NCI-H446 treated with DMSO at 0.1 percent for 48 hours (cell line): Measurements from ENCODE around the gene CACNA1D.
"Not testable (repeated sequence)": the region's sequence is repeated elsewhere in the genome, so short reads cannot be mapped to it uniquely, and the experiment has no call there.

ENCODE experiments used
- DNase-seq: peaks from one replicate; lab custom pipeline; 2025; lab: John Stamatoyannopoulos, UW

CACNA1D gene

DNA sequence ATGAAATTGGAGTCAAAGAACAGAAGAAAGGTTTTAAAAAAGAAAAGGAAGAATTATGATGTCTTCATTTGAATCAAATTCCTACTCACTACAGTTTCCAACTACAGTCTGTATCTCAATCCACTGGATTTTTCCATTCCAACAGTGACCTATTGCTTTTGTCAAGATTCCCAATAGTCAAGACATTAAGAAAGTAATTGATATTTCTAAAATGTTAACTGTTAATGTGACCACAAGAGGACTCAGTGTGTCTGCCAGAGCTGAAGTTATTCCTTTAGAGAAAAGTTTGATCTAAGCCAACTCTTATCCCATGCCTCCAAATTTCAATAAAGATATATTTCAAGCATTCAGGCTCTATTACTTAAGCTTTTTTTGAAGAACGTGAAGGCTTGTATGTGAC, 163.2 kb downstream of the CACNA1D start:
- DNase-seq: no peak

DNA sequence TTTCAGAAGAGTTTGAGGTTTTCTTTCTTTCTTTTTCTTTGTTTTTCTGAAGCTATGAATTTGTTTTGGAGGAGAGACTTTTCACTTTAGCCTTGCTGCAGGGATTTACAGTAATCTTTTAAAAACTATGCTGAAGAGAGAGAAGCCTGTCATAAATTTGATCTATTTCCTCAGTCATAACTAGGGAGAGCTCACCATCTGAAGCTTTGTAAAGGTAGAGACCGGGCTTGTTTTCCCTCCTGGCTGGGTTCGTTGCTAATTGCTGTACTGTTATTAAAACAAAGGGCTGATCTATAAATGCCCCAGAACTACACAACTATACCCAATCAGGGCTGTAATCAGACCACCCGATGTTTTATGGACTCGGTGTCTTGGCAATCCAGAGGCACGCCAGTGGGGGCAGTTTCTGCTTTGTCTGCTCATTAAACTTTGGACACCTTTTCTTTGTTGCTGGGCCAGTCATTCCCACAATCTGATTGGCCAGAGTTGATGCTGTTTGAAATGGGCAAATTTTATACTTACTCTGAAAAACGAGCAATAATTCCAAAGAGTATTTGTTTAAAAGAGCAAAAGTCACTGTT, 164.3 kb downstream of the CACNA1D start:
- DNase-seq: no peak

DNA sequence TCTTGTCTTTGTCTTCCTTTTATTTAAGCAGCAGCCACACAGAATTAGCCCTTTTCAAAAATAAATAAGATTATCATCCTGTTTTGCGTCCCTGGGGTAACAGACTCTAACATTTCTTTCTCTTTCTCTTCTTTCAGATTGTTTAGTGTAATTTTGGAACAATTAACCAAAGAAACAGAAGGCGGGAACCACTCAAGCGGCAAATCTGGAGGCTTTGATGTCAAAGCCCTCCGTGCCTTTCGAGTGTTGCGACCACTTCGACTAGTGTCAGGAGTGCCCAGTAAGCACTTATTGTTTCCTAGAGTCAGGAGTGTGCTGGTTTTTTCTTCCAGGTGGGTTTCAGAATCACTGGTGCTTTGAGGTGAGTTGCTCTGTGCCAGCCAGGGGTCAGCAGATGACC, 165.6 kb downstream of the CACNA1D start:
- DNase-seq: no peak

DNA sequence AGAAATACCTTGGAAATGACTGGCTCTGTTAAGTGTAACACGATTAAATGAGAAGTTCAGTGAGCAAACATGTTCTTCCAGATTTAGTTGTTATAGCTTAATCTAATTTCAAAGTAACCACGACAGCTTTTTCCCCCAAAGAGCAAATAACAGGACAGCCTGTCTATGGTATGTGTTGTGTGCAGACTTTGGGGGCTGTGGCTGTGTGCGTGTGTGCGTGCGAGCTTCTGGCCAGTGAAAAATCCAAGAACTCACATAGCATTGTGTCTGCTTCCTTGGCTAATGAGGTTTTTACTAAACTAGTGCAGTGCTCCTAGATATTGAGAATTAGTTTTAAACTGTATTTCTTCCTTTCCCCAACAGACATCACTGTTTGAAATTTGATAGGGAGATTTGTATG, 167.1 kb downstream of the CACNA1D start:
- no peak for DNase-seq

DNA sequence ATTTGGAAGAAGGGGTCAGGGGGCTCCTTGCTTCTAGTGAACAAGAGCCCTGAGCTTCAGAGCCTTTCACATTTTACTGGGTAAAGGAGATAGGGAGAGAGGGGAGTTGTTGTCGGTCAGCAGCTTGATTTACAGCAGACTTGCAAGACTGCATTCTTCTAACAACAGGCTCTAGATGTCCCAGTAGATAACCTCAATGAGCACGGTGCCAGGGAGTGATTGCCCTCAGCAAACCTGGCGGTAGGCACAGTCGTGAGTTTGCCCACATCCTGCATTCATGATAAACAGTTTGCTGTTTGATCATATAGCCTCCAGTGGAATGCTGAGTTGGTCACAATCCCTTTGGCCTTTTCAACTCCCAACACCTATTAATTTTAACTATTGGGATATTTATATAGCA, 170.4 kb downstream of the CACNA1D start:
- DNase-seq: not testable (repeated sequence)

DNA sequence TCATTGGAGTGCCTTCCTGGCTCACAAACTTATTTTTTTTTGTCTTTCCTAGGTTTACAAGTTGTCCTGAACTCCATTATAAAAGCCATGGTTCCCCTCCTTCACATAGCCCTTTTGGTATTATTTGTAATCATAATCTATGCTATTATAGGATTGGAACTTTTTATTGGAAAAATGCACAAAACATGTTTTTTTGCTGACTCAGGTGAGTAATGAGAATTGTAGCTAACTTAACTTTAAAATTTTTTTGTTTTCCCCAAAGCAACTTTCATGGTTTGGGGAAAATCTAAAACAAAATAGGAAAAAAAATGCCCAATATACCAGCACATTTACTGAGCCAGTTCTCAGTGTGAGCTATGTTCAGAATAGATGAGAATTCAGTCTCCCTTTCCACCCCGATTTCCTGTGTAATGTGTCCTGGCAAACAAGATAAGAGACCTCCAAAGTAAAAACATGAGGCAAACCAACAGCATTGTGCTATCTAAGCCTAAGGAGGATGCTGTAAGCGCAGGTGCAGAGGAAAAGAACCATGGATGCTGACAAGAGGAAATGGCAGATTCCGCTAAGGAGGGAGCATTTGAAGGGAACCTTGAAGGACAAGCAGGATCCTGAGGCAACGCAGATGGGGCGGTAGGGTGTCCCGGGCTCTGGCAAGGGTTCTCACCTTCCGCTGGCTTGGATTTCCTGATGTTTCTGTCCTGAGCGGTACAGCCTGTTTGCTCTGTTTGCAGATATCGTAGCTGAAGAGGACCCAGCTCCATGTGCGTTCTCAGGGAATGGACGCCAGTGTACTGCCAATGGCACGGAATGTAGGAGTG, 171.4 kb downstream of the CACNA1D start:
- no peak for DNase-seq

DNA sequence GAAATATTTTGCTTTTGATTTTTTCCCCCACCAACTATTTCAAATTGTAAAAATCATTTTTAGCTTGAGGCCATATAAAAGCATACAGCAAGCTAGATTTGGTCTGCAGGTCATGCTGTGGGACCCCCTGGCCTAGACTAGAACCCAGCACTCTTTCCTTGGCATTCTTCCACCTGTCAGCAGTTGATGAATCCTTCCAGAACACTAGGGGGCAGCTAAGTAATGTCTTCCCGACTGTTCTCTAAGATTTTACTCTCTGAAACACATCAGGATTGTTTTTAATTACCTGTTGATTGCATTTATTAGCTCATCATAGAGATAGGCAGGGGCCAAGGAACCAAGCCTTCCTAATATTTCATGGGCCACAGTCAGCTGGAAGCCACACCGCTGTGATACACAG, 174.5 kb downstream of the CACNA1D start:
- DNase-seq: no peak

DNA sequence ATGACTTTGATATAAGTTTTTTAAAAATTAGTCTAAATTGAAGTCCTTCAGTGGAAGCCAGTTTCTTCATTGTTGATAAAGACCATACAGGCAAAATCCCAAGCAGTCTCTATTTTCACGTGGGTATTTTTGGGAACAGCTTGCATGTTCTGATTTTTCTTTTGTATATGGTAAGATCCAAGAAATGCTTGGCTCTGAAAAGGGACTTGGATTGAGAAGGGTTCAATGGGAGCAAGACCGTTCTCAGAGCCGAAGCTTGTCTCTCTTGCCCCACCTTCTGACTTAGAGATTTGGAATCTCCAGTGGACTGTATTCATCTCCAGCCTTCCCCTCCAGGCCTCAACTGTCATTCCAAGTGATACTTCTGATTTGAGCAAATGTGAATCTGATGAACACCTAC, 176.3 kb downstream of the CACNA1D start:
- no peak for DNase-seq

DNA sequence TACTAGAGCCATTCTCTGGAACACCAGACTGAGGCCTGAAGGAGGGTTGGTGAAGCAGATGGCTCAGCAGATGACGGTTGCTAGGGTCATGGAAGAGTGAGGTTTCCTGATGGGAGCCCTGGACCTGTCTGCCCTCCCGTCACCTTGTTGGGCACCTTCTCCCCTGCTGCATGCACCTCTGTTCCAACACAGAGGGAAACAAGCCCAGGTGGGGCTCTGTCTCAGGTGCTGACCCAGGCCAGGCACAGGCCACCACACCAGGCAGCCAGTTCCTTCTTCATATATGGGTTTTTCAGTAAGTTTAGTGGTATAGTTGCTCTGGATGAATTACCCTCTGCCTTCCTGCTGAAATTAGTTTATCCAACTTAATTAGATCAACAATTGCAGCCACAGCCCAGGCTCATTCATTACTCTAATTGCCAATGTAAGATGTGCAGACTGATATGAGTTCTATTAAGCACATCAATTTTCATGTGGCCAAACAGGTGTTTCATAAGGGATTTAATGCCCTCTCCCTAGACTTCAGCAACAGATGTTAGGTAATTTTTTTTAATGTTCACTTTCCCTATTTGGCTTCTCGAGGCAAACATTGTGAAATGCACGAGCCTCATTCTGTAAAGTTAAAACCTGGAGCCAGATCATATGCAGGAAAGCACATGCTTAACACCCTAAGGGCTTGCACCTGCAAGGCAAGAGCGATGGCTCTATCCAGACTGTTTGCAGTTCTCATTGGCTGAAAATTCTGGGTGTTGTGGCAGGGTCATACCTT, 177.0 kb downstream of the CACNA1D start:
- DNase-seq: no peak

DNA sequence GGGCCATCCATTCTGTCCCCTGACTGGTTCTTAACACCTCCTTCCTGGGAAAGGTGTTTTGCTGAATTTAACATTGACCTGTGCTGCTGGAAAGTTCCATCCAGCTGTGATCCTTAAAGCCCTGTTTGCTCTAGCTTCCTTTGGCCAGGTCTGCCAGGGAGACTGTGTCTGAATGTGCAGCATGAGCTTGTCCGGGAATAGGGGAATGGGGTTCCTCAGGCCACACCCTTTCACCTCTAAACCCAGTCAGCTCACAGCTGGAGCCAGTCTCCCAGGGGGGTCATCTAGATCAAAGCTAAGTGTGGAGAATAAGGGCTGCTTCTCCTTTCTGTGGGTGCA, 177.5 kb downstream of the CACNA1D start:
- no peak for DNase-seq

DNA sequence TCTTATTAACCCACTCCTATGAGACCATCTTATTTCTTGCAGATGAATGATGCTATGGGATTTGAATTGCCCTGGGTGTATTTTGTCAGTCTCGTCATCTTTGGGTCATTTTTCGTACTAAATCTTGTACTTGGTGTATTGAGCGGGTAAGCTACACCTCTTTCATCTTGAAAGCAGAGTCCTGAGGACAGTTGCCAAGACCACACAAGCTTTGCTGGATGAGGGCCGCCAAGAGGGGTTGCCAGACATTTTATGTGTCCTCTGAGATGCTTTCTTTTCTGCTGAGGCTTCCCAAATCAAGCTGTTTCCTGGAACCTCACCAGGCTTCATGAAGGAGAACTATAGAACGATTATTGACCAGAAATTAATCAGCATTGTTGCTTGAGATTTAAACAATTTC, 178.6 kb downstream of the CACNA1D start:
- DNase-seq: no peak

DNA sequence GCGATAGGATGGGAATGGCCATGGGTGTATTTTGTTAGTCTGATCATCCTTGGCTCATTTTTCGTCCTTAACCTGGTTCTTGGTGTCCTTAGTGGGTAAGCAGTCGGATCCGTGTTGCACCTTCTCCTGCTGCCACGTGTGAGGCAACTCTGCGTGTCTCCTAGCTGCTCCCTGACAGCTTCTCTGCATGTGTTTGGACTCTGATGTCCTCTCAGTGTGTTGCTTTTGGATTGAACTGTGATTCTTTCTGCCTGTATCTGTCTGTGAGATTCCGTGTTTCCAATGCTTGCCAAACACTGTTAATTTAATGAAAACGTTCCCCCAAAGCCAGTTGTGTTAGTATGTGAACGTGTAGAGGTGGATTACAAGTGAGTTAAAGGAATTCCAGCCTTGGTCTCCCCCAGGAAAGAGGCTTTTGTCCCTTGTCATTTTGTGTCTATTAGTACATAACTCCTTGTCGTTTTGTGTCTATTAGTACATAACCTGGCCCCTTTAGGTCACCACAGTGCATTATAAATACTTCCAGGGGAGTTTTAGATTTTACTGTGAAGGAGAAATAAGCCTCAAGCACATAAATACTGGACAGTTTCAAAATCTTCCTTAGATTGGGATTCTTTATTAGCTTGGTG, 179.4 kb downstream of the CACNA1D start:
- no peak for DNase-seq

DNA sequence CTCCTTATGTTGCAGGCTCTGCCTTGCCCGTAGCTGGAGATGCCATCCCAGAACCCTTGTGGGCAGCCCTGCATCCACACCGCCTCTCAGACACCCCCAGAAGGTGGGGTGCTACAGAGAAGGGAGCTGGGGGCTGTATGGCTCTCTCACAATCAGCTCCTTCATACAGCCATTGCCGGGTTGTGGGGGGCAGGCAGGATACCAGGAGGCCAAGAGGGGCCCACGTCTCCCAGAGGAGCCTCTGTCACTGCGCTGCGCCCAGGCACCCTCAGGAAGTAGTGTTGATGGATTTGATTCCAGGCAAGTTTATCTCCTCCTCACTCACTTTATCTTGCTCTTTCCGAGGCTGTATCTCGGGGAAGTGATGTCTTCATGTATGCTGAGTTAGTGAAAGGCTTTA, 180.2 kb downstream of the CACNA1D start:
- no peak for DNase-seq

DNA sequence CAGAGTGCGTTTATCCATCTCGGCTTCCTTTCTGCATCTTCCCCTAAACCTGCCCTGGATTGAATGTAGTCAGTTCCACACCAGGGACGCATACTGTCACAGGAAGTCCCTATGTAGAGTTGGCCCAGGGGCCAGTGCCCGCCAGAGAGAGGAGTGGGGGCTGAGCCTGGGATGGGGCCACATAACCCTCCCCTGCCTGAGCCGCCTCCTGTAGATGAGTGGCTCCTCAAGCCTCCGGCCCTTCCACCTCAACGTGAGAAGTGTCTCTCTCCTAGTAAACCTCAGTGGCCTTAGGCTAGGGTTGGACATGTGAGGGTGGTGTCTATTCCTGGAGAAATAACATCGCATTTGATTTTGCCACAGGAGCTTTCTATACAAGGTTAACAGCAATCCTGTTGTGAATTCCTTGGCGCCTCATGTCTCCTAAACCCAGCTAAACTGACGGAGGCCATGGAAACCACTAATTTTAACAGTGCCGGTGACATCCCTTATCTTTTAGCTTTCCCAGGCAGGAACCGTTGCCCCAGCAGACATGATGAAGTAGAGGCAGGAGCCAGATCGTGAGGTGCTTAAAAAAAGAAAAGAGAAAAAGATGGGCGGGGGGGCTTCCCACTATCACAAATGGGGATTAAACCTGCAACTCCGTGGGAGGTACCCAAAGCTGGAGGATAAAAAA, 180.7 kb downstream of the CACNA1D start:
- DNase-seq: no peak

DNA sequence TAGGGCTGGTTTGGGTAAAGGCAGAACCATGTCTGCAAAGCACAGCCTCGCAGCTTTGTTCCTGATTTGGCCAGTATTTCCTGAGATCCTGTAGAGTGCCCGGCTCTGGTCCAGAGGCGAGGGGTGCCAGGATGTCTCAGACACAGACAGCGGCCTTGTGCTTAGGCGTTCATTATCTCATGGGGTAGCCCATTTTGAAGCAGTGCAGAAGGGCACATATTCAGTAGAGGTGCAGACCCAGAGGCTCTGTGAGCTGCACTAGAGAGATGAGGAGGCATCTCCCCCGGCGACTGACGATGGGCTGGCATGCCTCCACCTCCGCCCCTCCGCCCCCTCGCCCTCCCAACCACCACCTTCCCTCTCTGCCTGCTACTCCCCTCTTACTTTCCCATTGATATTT, 181.5 kb downstream of the CACNA1D start:
- DNase-seq: no peak

DNA sequence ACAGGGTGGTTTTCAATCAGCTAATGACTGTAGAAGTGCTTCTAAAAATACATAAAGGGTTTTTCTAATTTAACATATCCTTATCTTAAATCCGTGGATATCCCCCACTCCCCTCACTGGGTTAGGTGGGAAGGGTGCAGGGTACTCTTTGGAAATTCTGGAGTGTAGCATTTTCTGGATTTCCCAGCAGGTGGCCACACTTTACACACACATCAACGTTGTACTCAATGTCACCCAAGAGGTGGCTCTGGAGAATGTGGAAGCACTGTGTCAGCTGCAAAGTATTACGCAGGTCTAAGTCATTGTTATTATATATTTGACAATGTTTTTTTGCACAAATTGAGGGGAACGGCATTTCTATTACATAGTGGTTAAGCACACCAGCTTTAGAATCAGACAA, 183.0 kb downstream of the CACNA1D start:
- DNase-seq: no peak

DNA sequence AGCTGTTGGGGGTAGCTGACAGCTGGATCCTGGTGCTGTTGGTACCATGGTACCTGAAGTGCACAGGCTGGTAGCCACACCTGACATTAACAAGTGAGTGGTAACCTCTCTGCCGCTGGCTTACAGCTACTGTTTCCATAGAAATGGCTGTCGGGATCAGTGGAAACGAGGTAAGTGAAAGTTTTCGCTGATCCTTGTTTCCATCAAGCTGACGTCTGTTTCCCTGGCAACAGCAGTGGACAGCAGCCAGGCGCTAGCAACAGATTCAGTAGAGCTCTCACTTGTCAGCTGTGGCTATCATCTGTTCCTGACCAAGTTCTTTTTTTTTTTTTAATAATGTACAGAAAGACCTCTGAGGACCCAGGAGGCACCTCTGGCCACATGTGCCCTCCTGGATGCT, 185.6 kb downstream of the CACNA1D start:
- no peak for DNase-seq

DNA sequence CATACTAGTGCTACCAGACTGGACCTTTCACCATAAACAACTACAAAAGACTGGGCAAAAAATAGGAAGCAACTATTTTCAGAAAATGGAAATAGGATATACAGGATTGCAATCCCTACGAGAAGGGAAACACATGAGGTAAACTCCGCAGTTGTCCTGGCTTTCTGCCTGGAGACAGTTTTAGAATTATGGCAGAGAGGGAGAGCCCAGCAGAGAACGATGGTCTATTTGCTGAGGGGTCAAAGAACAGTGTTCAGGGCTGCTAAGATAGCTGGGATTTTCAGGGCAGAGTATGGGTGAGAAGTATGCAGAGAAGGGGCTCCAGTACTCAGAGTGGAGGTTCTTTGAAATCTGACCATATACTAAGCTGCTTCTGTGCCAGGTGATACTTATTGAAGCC, 188.4 kb downstream of the CACNA1D start:
- DNase-seq: no peak

DNA sequence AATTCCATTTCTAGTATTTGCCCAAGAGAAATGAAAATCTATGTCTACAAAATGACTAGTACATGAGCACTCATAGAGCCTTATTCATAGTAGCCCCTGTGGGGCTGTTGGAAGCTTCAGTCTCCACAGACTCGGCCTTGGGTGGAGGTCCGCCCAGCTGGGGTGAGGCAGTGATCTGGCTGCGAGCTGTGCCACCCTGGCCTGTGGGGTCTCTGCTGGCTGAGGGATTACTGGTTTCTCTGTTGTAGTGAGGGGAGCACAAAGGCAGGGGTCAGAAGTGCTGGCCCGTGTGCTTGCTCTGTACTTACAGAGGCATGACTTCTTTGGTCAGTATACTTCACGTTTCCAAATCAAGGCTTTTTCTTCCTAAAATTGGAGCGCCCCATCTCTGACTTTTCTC, 193.7 kb downstream of the CACNA1D start:
- DNase-seq: no peak

DNA sequence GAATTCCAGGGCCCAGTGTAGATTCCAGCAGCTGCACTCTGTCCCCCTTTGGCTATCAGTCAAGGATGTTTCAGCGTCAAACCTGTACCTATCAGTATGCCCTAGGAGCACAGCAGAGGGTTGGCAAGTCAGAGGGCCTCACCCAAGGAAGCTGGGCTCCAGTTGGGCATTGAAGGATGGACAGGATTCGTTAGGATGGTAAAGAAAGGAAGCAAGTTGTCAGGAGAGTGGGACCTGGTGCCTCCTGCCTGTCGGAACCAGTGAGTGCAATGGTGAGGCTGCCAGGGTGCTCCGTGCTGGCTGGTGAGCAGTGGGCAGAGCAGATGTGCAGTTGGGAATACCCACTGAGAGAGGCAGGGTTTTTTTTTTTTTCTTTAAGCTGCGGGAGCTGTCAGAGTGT, 194.6 kb downstream of the CACNA1D start:
- no peak for DNase-seq

DNA sequence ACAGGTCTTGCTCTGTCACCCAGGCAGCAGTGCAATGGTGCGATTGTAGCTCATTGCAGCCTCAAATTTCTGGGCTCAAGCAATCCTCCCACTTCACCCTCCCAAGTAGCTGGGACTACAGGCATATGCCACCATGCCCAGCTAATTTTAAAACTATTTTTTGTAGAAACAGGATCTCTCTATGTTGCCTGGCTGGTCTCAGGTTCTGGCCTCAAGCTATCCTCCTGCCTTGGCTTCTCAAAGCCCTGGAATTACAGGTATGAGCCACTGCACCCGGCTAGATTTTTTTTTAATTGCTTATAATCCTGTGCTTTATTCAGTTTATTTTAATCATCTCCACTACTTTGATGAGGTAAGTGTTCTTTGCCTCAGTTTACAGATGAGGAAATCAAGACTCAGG, 195.3 kb downstream of the CACNA1D start:
- no peak for DNase-seq

DNA sequence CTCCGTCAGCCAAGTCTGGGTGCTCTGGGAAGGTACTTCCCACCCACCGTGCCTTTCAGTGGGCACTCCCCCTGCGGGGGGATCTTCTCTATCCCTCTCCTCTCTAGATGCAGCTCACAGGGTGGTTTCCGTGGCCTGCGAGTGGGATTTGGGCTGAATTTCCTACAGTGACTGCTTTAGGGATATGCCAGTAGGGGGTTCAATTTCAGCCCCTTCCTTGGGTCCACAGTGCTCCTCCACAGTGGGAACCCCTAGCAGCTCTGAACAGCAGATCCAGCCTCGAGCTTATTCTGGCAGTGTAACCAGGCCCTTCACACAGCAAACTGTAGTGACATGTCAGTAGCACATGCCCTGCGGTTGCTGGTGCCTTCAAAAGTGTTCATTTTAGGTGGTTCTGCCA, 196.1 kb downstream of the CACNA1D start:
- no peak for DNase-seq
